ENCODE measurements around the gene RBM38. TPM values are rescaled to one million over a fixed set of nuclear protein-coding genes. Genes with fewer than 3 reads are reported as not detected.
A peak's percentile ranks its signal among the peaks of the same experiment; 100 is the strongest.
"Not testable (repeated sequence)": the region's sequence is repeated elsewhere in the genome, so short reads cannot be mapped to it uniquely, and the experiment has no call there.

RBM38 gene
- total and polyA plus RNA-seq, 8 donors = 16.8 to 29.5 (median 19.9) TPM

GRCh38 chr20:57426271-57426689, 35.1 kb downstream of the RBM38 start:
- DNase-seq (no peak), ATAC-seq (no peak)
- Histone ChIP-seq H3K9me3 (no peaks in the 10 kb centered on the region), H3K27ac (no peak overlapping the region), H3K4me3 (no peak overlapping the region), H3K36me3 (no peaks in the 10 kb centered on the region), H3K27me3 (peaks cover 0 to 7% of the 10 kb centered on the region in 2 donors), H3K4me1 (peaks cover 0 to 29% of the 10 kb centered on the region in 2 donors)
- TF ChIP-seq CTCF (IDR thresholded peaks at IDR 0.05) = no peak
- intact Hi-C loops (cut with DNase I) = no loop called here

- Histone ChIP-seq H3K27ac (no peak overlapping the region), H3K4me1 (peaks cover 0 to 35% of the 10 kb centered on the region in 2 donors), H3K4me3 (no peak overlapping the region), H3K27me3 (peaks cover 0 to 5% of the 10 kb centered on the region in 2 donors), H3K9me3 (no peaks in the 10 kb centered on the region), H3K36me3 (no peaks in the 10 kb centered on the region)
- ATAC-seq (no peak), DNase-seq (peak in 1 of 4 donors; percentile 60)
- intact Hi-C loops (cut with DNase I) = no loop called here
- TF ChIP-seq CTCF (IDR thresholded peaks at IDR 0.05) = no peak
These were observed 35.6 kb downstream of the RBM38 start for GRCh38 chr20:57426831-57427230.

- Histone ChIP-seq H3K27ac (no peak overlapping the region), H3K36me3 (no peaks in the 10 kb centered on the region), H3K27me3 (no peaks in the 10 kb centered on the region), H3K4me1 (peaks cover 7 to 52% of the 10 kb centered on the region in 2 donors), H3K9me3 (no peaks in the 10 kb centered on the region), H3K4me3 (no peak overlapping the region)
- peak in 1 of 4 donors; percentile 62 for DNase-seq
- TF ChIP-seq CTCF (IDR thresholded peaks at IDR 0.05) = no peak
- intact Hi-C loops (cut with DNase I) = no loop called here
- ATAC-seq = no peak
These were observed 37.3 kb downstream of the RBM38 start for GRCh38 chr20:57428324-57429158.

GRCh38 chr20:57429159-57429496, 37.9 kb downstream of the RBM38 start:
- Histone ChIP-seq H3K36me3 (no peaks in the 10 kb centered on the region), H3K27me3 (no peaks in the 10 kb centered on the region), H3K27ac (peak overlapping the region in 1 of 2 donors; percentile 84), H3K4me3 (no peak overlapping the region), H3K4me1 (peaks cover 7 to 58% of the 10 kb centered on the region in 2 donors), H3K9me3 (no peaks in the 10 kb centered on the region)
- DNase-seq (no peak), ATAC-seq (no peak)
- intact Hi-C loops (cut with DNase I) = no loop called here
- TF ChIP-seq CTCF (IDR thresholded peaks at IDR 0.05) = no peak

- H3K4me1 ChIP-seq = peaks cover 7 to 63% of the 10 kb centered on the region in 2 donors
- H3K4me3 ChIP-seq = no peak overlapping the region
- no peaks in the 10 kb centered on the region for H3K27me3 ChIP-seq
- ATAC-seq = peak; percentile 46
- no peaks in the 10 kb centered on the region for H3K9me3 ChIP-seq
- H3K27ac ChIP-seq = peak overlapping the region in 1 of 2 donors; percentile 84
- no peaks in the 10 kb centered on the region for H3K36me3 ChIP-seq
- TF ChIP-seq CTCF (IDR thresholded peaks at IDR 0.05) = no peak
- peak in 1 of 4 donors; percentile 5 for DNase-seq
- intact Hi-C loops (cut with DNase I) = no loop called here
These were observed 38.5 kb downstream of the RBM38 start for GRCh38 chr20:57429580-57430200.

- Histone ChIP-seq H3K27ac (peak overlapping the region in 1 of 2 donors; percentile 84), H3K4me1 (peaks cover 7 to 66% of the 10 kb centered on the region in 2 donors)
- peak in 1 of 4 donors; percentile 13 for DNase-seq
- H3K9me3 ChIP-seq; ATAC-seq; H3K4me3 ChIP-seq; intact Hi-C loops (cut with DNase I); H3K36me3 ChIP-seq; H3K27me3 ChIP-seq: not testable (repeated sequence)
These were observed 39.0 kb downstream of the RBM38 start for GRCh38 chr20:57430201-57430596.

Measured in left lung (tissue), 10 donors.